Parathyroid adenoma (tissue), 2 donors: ENCODE data around the gene SBNO1.

ENCODE experiments used
- H2AFZ ChIP-seq: fragments of 300-600 bp; sonication (generic); one replicate; pipeline ENCODE4 v1.7.0; 2017; ENCODE audit warnings: antibody characterized with exemption, mild to moderate bottlenecking
- H3K27ac ChIP-seq: fragments of 300-600 bp; sonication (generic); one replicate; pipeline ENCODE4 v1.7.0; 2017
- H3K27me3 ChIP-seq: fragments of 300-600 bp; sonication (generic); one replicate; pipeline ENCODE4 v1.7.0; 2017; ENCODE audit warnings: low read length; ENCODE audit not compliant: control insufficient read depth, insufficient read depth
- H3K36me3 ChIP-seq: fragments of 300-600 bp; sonication (generic); one replicate; pipeline ENCODE4 v1.7.0; 2017; ENCODE audit warnings: low read length; ENCODE audit not compliant: control insufficient read depth, insufficient read depth
- H3K4me1 ChIP-seq: fragments of 300-600 bp; sonication (generic); one replicate; pipeline ENCODE4 v1.7.0; 2017; ENCODE audit warnings: control low read depth
- H3K4me2 ChIP-seq: fragments of 300-600 bp; sonication (generic); one replicate; pipeline ENCODE4 v1.7.0; 2017; ENCODE audit warnings: low read length
- H3K4me3 ChIP-seq: fragments of 300-600 bp; sonication (generic); one replicate; pipeline ENCODE4 v1.7.0; 2017; ENCODE audit warnings: low read depth, low read length
- H3K79me2 ChIP-seq: fragments of 300-600 bp; sonication (generic); one replicate; pipeline ENCODE4 v1.7.0; 2017; ENCODE audit warnings: control low read depth
- H3K9ac ChIP-seq: fragments of 300-600 bp; sonication (generic); one replicate; pipeline ENCODE4 v1.7.0; 2017; ENCODE audit warnings: mild to moderate bottlenecking
- H3K9me3 ChIP-seq: fragments of 300-600 bp; sonication (generic); one replicate; pipeline ENCODE4 v1.7.0; 2017; ENCODE audit warnings: low read length; ENCODE audit not compliant: control insufficient read depth
- CTCF ChIP-seq: fragments of 300-600 bp; sonication (generic); IDR thresholded peaks from one replicate; pipeline ENCODE4 v1.7.0; 2017; ENCODE audit warnings: antibody characterized with exemption, mild to moderate bottlenecking
- donor health status: primary hyperparathyroidism.

Gene SBNO1

GRCh38 chr12:123393747-123394146 is 29.1 kb upstream of the SBNO1 start:
- H3K36me3 ChIP-seq: no peaks in the 10 kb centered on the region
- H3K27ac ChIP-seq: no peak overlapping the region
- no peak overlapping the region for H3K4me2 ChIP-seq
- no peaks in the 10 kb centered on the region for H3K9me3 ChIP-seq
- H3K27me3 ChIP-seq: no peaks in the 10 kb centered on the region
- peaks cover 5% of the 10 kb centered on the region for H3K4me1 ChIP-seq
- H3K9ac ChIP-seq: no peak overlapping the region
- H3K79me2 ChIP-seq: peaks cover 72% of the 10 kb centered on the region
- no peak overlapping the region for H2AFZ ChIP-seq
- H3K4me3 ChIP-seq: no peak overlapping the region
- no peak for TF ChIP-seq CTCF

- Histone ChIP-seq H3K4me3 (no peak overlapping the region), H3K9me3 (no peaks in the 10 kb centered on the region), H3K79me2 (peaks cover 61% of the 10 kb centered on the region), H3K27ac (no peak overlapping the region), H3K27me3 (no peaks in the 10 kb centered on the region), H3K36me3 (no peaks in the 10 kb centered on the region), H3K9ac (no peak overlapping the region), H3K4me2 (no peak overlapping the region), H3K4me1 (peaks cover 15% of the 10 kb centered on the region), H2AFZ (no peak overlapping the region)
- no peak for TF ChIP-seq CTCF
These were observed 27.1 kb upstream of the SBNO1 start for GRCh38 chr12:123391546-123392343.

GRCh38 chr12:123390498-123391426 is 26.1 kb upstream of the SBNO1 start:
- no peaks in the 10 kb centered on the region for H3K27me3 ChIP-seq
- TF ChIP-seq CTCF: no peak
- H3K27ac ChIP-seq: peak overlapping the region; percentile 54
- H3K9ac ChIP-seq: no peak overlapping the region
- H3K9me3 ChIP-seq: no peaks in the 10 kb centered on the region
- H3K79me2 ChIP-seq: peaks cover 59% of the 10 kb centered on the region
- H3K4me1 ChIP-seq: peaks cover 15% of the 10 kb centered on the region
- peak overlapping the region; percentile 56 for H3K4me3 ChIP-seq
- no peaks in the 10 kb centered on the region for H3K36me3 ChIP-seq
- no peak overlapping the region for H2AFZ ChIP-seq
- peak overlapping the region; percentile 63 for H3K4me2 ChIP-seq

GRCh38 chr12:123389560-123390351 is 25.1 kb upstream of the SBNO1 start:
- Histone ChIP-seq H3K79me2 (peaks cover 56% of the 10 kb centered on the region), H3K36me3 (no peaks in the 10 kb centered on the region), H3K4me1 (peaks cover 18% of the 10 kb centered on the region), H3K27ac (peak overlapping the region; percentile 54), H3K9ac (no peak overlapping the region), H3K27me3 (no peaks in the 10 kb centered on the region), H2AFZ (peak overlapping the region; percentile 72), H3K4me2 (peak overlapping the region; percentile 63), H3K4me3 (peak overlapping the region; percentile 56), H3K9me3 (no peaks in the 10 kb centered on the region)
- no peak for TF ChIP-seq CTCF
